ENCODE results near the gene OR56B4.

GRCh38 chr11:6124245-6124644, 16.8 kb downstream of the OR56B4 start:
- TF ChIP-seq RAD21 (IDR thresholded peaks at IDR 0.05; ENCODE audit: low read depth): no peak
- no peak for TF ChIP-seq YY1 (IDR thresholded peaks at IDR 0.05; ENCODE audit: low read depth)
- TF ChIP-seq, protein P1, sequence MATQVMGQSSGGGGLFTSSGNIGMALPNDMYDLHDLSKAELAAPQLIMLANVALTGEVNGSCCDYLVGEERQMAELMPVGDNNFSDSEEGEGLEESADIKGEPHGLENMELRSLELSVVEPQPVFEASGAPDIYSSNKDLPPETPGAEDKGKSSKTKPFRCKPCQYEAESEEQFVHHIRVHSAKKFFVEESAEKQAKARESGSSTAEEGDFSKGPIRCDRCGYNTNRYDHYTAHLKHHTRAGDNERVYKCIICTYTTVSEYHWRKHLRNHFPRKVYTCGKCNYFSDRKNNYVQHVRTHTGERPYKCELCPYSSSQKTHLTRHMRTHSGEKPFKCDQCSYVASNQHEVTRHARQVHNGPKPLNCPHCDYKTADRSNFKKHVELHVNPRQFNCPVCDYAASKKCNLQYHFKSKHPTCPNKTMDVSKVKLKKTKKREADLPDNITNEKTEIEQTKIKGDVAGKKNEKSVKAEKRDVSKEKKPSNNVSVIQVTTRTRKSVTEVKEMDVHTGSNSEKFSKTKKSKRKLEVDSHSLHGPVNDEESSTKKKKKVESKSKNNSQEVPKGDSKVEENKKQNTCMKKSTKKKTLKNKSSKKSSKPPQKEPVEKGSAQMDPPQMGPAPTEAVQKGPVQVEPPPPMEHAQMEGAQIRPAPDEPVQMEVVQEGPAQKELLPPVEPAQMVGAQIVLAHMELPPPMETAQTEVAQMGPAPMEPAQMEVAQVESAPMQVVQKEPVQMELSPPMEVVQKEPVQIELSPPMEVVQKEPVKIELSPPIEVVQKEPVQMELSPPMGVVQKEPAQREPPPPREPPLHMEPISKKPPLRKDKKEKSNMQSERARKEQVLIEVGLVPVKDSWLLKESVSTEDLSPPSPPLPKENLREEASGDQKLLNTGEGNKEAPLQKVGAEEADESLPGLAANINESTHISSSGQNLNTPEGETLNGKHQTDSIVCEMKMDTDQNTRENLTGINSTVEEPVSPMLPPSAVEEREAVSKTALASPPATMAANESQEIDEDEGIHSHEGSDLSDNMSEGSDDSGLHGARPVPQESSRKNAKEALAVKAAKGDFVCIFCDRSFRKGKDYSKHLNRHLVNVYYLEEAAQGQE (IDR thresholded peaks at IDR 0.05; ENCODE audit: low read depth): no peak
- TF ChIP-seq CEBPB (IDR thresholded peaks at IDR 0.05): no peak
- TF ChIP-seq TCF12 (IDR thresholded peaks at IDR 0.05; ENCODE audit: low read depth): no peak
- no peak for TF ChIP-seq TAF1 (IDR thresholded peaks at IDR 0.05; ENCODE audit: low read depth)
- TF ChIP-seq, protein P2, sequence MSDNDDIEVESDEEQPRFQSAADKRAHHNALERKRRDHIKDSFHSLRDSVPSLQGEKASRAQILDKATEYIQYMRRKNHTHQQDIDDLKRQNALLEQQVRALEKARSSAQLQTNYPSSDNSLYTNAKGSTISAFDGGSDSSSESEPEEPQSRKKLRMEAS (IDR thresholded peaks at IDR 0.05): no peak
- no peak for TF ChIP-seq EP300 (IDR thresholded peaks at IDR 0.05; ENCODE audit: borderline replicate concordance)
- no peak for TF ChIP-seq FOXM1 (IDR thresholded peaks at IDR 0.05; ENCODE audit: borderline replicate concordance, low read depth)
- no peak for TF ChIP-seq EGR1 (IDR thresholded peaks at IDR 0.05)
